Breast epithelium (tissue), 4 donors: ENCODE measurements around the gene KCNIP1. TPM values are rescaled to one million over a fixed set of nuclear protein-coding genes. Genes with fewer than 3 reads are reported as not detected.

Experiments used
- DNase-seq, 2 donors: peaks; one replicate each; pipeline ENCODE4 v3.0.0-alpha.2; 2019; ENCODE audit warnings: low spot score in 2 of 2
- H3K27ac ChIP-seq, 2 donors: fragments of 200-600 bp; sonication (generic) in 1 of 2; one replicate each; pipeline ENCODE4 v1.5.1; 2016 to 2019; ENCODE audit warnings: mild to moderate bottlenecking in 1 of 2
- H3K27me3 ChIP-seq, 2 donors: fragments of 200-600 bp; sonication (generic) in 1 of 2; one replicate each; pipeline versions ENCODE4 v1.5.1 to v1.6.0; 2017 to 2019; ENCODE audit warnings: control low read depth in 1 of 2, mild to moderate bottlenecking in 1 of 2
- H3K36me3 ChIP-seq: fragments of 200-600 bp; one replicate; pipeline ENCODE4 v1.5.1; 2019
- H3K4me1 ChIP-seq, 2 donors: fragments of 200-600 bp; sonication (generic); one replicate each; pipeline ENCODE4 v1.5.1; 2016 to 2019; ENCODE audit warnings: control low read depth in 1 of 2
- H3K4me3 ChIP-seq, 3 donors: fragments of 200-600 bp; sonication (generic); 1 replicate in 2 of 3; 2 replicates in 1 of 3; pipeline ENCODE4 v1.5.1; 2016 to 2019; ENCODE audit warnings: mild to moderate bottlenecking in 3 of 3, moderate library complexity in 2 of 3
- H3K9me3 ChIP-seq, 2 donors: fragments of 200-600 bp; sonication (generic) in 1 of 2; one replicate each; pipeline ENCODE4 v1.5.1; 2016 to 2019; ENCODE audit warnings: control low read depth in 1 of 2
- POLR2A ChIP-seq: fragments of 450-650 bp; IDR thresholded peaks from one replicate; pipeline ENCODE4 v1.6.1; 2016; ENCODE audit warnings: antibody characterized with exemption, mild to moderate bottlenecking, moderate library complexity
- POLR2AphosphoS5 ChIP-seq, 3 donors: sonication (generic); formaldehyde crosslinking; IDR thresholded peaks; one replicate each; pipeline ENCODE4 v1.6.1; 2017; ENCODE audit warnings: antibody characterized with exemption in 3 of 3
- intact Hi-C: fragments of 100-400 bp; cut with DNase I; formaldehyde crosslinking; loops from one replicate; pipeline ENCODE4 v1.15.1; 2023; ENCODE audit warnings: low total_unique reads
- total RNA-seq, 3 donors: library from RNA; depleted of rRNA; stranded (reverse); fragments of >200 nt; gene quantifications; one replicate each; pipeline ENCODE4 v1.1.0, GENCODE V29; 2016
- TF ChIP-seq, protein P1 (sequence below), 3 donors: fragments of 450-650 bp; IDR thresholded peaks; one replicate each; pipeline ENCODE4 v1.5.1; 2016 to 2017; ENCODE audit warnings: antibody characterized with exemption in 3 of 3, mild to moderate bottlenecking in 3 of 3, moderate library complexity in 3 of 3

Gene KCNIP1
- total RNA-seq, 3 donors from 2014 or later = 1.0 to 1.6 TPM; not detected in 1

DNA sequence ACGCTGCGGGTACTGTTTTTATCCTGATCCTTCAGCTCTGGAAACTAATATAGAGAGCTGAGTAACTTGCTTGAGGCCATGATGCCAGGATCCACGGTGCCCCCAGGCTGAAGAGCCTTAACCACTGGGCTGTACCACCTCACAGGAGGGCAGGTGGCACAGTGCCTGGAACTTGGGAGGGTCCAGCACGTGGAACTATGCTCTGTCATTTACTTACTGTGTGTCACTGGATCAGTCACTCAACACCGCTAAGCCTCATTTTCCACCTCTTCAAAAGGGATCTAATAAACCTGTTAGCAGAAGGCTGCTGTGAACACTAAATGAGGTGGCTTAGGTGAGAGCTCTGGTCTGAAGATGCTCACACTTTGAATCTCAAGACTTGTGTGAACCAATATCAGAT lies 29.6 kb downstream of the KCNIP1 start:
- TF ChIP-seq POLR2A = no peak
- TF ChIP-seq POLR2AphosphoS5 (IDR thresholded peaks at IDR 0.05) = no peak
- TF ChIP-seq, protein P1, sequence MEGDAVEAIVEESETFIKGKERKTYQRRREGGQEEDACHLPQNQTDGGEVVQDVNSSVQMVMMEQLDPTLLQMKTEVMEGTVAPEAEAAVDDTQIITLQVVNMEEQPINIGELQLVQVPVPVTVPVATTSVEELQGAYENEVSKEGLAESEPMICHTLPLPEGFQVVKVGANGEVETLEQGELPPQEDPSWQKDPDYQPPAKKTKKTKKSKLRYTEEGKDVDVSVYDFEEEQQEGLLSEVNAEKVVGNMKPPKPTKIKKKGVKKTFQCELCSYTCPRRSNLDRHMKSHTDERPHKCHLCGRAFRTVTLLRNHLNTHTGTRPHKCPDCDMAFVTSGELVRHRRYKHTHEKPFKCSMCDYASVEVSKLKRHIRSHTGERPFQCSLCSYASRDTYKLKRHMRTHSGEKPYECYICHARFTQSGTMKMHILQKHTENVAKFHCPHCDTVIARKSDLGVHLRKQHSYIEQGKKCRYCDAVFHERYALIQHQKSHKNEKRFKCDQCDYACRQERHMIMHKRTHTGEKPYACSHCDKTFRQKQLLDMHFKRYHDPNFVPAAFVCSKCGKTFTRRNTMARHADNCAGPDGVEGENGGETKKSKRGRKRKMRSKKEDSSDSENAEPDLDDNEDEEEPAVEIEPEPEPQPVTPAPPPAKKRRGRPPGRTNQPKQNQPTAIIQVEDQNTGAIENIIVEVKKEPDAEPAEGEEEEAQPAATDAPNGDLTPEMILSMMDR (IDR thresholded peaks at IDR 0.05) = no peak
- intact Hi-C loops = no loop called here
- no peaks in the 10 kb centered on the region for H3K9me3 ChIP-seq
- H3K27me3 ChIP-seq = no peaks in the 10 kb centered on the region
- H3K4me1 ChIP-seq = no peaks in the 10 kb centered on the region
- H3K27ac ChIP-seq = no peak overlapping the region
- no peak overlapping the region for H3K4me3 ChIP-seq
- no peak for DNase-seq
- no peaks in the 10 kb centered on the region for H3K36me3 ChIP-seq

DNA sequence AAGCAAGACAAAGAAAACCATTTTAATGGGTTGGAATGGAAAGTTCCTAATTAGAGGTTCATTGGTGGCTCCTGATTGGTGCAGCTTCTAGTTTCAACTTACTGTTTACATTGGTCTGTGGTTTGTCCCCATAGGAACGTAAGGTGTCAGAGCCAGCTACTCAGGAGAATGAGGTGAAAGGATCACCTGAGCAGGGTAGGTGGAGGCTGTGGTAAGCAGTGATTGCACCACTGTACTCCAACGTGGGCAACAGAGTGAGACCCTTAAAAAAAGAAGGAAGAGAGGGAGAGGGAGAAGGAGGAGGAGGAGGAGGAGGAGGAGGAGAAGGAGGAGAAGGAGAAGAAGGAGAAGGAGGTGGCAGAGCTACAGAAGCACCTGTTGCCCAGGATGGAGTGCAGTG lies 30.4 kb downstream of the KCNIP1 start:
- no peak for TF ChIP-seq POLR2A
- TF ChIP-seq POLR2AphosphoS5 (IDR thresholded peaks at IDR 0.05) = no peak
- TF ChIP-seq, protein P1 (IDR thresholded peaks at IDR 0.05) = no peak
- intact Hi-C loops = no loop called here
- no peaks in the 10 kb centered on the region for H3K36me3 ChIP-seq
- no peaks in the 10 kb centered on the region for H3K9me3 ChIP-seq
- H3K27me3 ChIP-seq = no peaks in the 10 kb centered on the region
- no peak for DNase-seq
- no peak overlapping the region for H3K4me3 ChIP-seq
- H3K4me1 ChIP-seq = no peaks in the 10 kb centered on the region
- no peak overlapping the region for H3K27ac ChIP-seq

DNA sequence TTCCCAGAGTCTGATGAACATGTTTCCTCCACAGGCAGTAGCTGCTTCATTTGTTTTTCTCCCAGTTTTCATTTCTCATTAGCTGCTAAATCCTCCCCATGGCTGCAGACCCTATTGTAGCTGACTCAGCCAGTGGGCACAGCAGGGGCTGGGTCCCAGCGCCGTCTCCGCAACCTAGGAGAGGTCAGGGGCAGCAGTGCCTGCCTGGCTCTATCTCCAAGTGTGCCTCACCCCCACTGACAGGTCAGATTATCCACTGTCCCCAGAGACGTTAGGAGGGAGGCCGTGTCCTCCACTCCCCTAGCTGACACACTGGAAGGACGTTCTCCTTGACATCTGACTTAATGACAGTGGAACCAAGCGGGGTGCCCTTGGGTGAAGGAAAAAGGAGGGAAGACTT lies 31.1 kb downstream of the KCNIP1 start:
- Histone ChIP-seq H3K27ac (no peak overlapping the region), H3K27me3 (no peaks in the 10 kb centered on the region), H3K4me1 (no peaks in the 10 kb centered on the region), H3K4me3 (no peak overlapping the region), H3K9me3 (no peaks in the 10 kb centered on the region), H3K36me3 (no peaks in the 10 kb centered on the region)
- intact Hi-C loops = no loop called here
- TF ChIP-seq, protein P1 (IDR thresholded peaks at IDR 0.05) = no peak
- TF ChIP-seq POLR2AphosphoS5 (IDR thresholded peaks at IDR 0.05) (no peak), POLR2A (no peak)
- DNase-seq = no peak

DNA sequence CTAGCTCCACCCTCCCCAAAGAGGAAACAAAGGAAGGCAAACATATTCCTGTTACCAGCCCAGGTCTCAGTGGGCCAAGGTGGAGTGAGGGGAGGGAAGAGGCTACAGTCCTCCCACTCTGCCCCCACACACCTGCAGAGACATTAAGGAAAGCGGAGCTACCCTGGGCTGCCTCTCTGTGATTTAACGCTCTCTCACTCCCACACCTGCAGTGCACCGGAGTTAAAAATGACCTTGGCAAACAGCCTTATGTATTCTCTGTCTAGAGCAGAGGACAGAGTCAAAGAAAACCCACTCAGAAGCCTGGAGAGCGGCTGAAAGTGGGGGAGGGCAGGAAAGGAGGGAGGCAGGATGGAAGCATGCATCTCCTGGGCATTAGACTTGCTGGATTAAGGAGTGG lies 32.7 kb downstream of the KCNIP1 start:
- Histone ChIP-seq H3K27me3 (no peaks in the 10 kb centered on the region), H3K4me1 (no peaks in the 10 kb centered on the region), H3K27ac (no peak overlapping the region), H3K4me3 (no peak overlapping the region), H3K36me3 (no peaks in the 10 kb centered on the region), H3K9me3 (no peaks in the 10 kb centered on the region)
- TF ChIP-seq, protein P1 (IDR thresholded peaks at IDR 0.05) = no peak
- no peak for TF ChIP-seq POLR2A
- TF ChIP-seq POLR2AphosphoS5 (IDR thresholded peaks at IDR 0.05) = no peak
- intact Hi-C loops = no loop called here
- DNase-seq = no peak

DNA sequence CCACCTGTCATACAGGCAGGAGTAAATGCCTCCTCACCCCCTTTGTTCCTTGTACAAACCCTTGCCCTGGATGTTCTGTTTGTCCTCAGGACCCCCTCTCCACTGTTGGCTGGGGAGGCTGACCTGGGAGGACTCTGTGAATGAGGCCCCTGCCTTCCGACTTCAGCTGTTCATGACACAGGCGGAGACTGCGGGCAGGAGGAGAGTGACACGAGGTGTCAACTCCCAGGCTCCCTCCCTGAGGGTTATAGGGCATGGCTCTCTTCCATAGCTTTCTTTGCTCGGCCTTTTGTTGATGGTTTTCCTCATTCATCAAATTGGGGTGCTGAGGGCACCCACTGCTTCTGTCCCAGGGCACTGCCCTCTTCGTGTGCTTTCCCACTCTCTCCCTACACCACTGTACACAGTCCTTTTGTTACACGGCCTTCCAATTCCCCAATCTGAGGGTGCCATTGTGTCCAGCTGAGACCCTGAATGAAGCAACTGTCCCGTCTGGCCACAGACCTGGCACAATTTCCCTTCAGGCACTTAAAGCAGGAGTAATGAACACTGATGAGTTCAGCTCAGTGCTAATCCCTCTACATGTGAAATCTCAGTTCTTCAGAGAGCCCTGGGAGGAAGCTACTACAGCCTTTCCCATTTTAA lies 33.8 kb downstream of the KCNIP1 start:
- no peak overlapping the region for H3K4me3 ChIP-seq
- H3K27ac ChIP-seq = no peak overlapping the region
- no peaks in the 10 kb centered on the region for H3K9me3 ChIP-seq
- no peaks in the 10 kb centered on the region for H3K36me3 ChIP-seq
- no peaks in the 10 kb centered on the region for H3K27me3 ChIP-seq
- intact Hi-C loops = no loop called here
- no peak for TF ChIP-seq POLR2AphosphoS5 (IDR thresholded peaks at IDR 0.05)
- TF ChIP-seq, protein P1 (IDR thresholded peaks at IDR 0.05) = no peak
- no peak for TF ChIP-seq POLR2A
- DNase-seq = no peak
- H3K4me1 ChIP-seq = no peaks in the 10 kb centered on the region
